H1 (cell line): ENCODE data around the gene PPP1R27.

Source experiments
- BCL11A ChIP-seq, 2 experiments: IDR thresholded peaks; one replicate each; pipeline ENCODE4 v1.6.1; 2011; ENCODE audit warnings: low read depth in 2 of 2, low read length in 2 of 2, mild to moderate bottlenecking in 2 of 2
- CTCF ChIP-seq, 3 experiments: IDR thresholded peaks; 1 replicate in 2 of 3; 2 replicates in 1 of 3; pipeline versions ENCODE4 v1.5.1 to v1.6.1; 2011; ENCODE audit warnings: low read length in 3 of 3, mild to moderate bottlenecking in 3 of 3, inconsistent platforms in 2 of 3, low read depth in 1 of 3, moderate library complexity in 1 of 3; ENCODE audit not compliant: insufficient read depth in 1 of 3; ENCODE audit errors: control extremely low read depth in 1 of 3
- EP300 ChIP-seq, 2 experiments: IDR thresholded peaks; 1 replicate in 1 of 2; 2 replicates in 1 of 2; pipeline ENCODE4 v1.6.1; 2011 to 2012; ENCODE audit warnings: low read depth in 2 of 2, low read length in 2 of 2, mild to moderate bottlenecking in 2 of 2, borderline replicate concordance in 1 of 2, inconsistent platforms in 1 of 2, moderate library complexity in 1 of 2
- PHF8 ChIP-seq: fragments of 200-600 bp; sonication (generic); conservative IDR thresholded peaks from 2 replicates; pipeline ENCODE4 v1.7.1; 2012; ENCODE audit warnings: low read depth, mild to moderate bottlenecking, inconsistent platforms, low read length, moderate library complexity
- POLR2A ChIP-seq, 2 experiments: IDR thresholded peaks; 1 replicate in 1 of 2; 2 replicates in 1 of 2; pipeline ENCODE4 v1.6.1; 2011; ENCODE audit warnings: low read depth in 2 of 2, low read length in 2 of 2, mild to moderate bottlenecking in 2 of 2; ENCODE audit errors: control extremely low read depth in 1 of 2
- RFX5 ChIP-seq: IDR thresholded peaks from 2 replicates; pipeline ENCODE4 v1.6.1; 2011; ENCODE audit warnings: low read depth, low read length, improper control_type of control experiment, borderline replicate concordance
- ZNF274 ChIP-seq: IDR thresholded peaks from 2 replicates; pipeline ENCODE4 v1.7.0; 2012; ENCODE audit warnings: low read length, borderline replicate concordance; ENCODE audit errors: extremely low read depth

- no peak for TF ChIP-seq CTCF (IDR thresholded peaks at IDR 0.05; ENCODE audit: control extremely low read depth in 1 of 3, insufficient read depth in 1 of 3, low read depth in 1 of 3, low read length in 3 of 3)
- no peak for TF ChIP-seq POLR2A (IDR thresholded peaks at IDR 0.05; ENCODE audit: control extremely low read depth in 1 of 2, low read depth in 2 of 2, low read length in 2 of 2)
- no peak for TF ChIP-seq EP300 (IDR thresholded peaks at IDR 0.05; ENCODE audit: borderline replicate concordance in 1 of 2, low read depth in 2 of 2, low read length in 2 of 2)
- no peak for TF ChIP-seq PHF8
- TF ChIP-seq ZNF274: no peak
- TF ChIP-seq RFX5: no peak
- TF ChIP-seq BCL11A (IDR thresholded peaks at IDR 0.05; ENCODE audit: low read depth in 2 of 2, low read length in 2 of 2): no peak
These were observed 22.1 kb downstream of the PPP1R27 start for GRCh38 chr17:81812571-81813370.
